Liver (tissue), 3 donors: ENCODE results near the gene STK24.

Source experiments
- FOXA1 ChIP-seq: IDR thresholded peaks from 2 replicates; pipeline ENCODE4 v1.6.1; 2016; ENCODE audit warnings: antibody characterized with exemption
- HNF4A ChIP-seq, 2 donors: conservative IDR thresholded peaks; 2 replicates each; pipeline ENCODE4 v1.6.1; 2016; ENCODE audit warnings: antibody characterized with exemption in 2 of 2, mild to moderate bottlenecking in 2 of 2
- JUND ChIP-seq, 2 donors: IDR thresholded peaks; 2 replicates each; pipeline ENCODE4 v1.6.1; 2016; ENCODE audit warnings: antibody characterized with exemption in 2 of 2
- NR2F2 ChIP-seq: IDR thresholded peaks from 2 replicates; pipeline ENCODE4 v1.6.1; 2016; ENCODE audit warnings: antibody characterized with exemption
- RAD21 ChIP-seq, 2 donors: IDR thresholded peaks; 2 replicates each; pipeline ENCODE4 v1.6.1; 2016; ENCODE audit warnings: antibody characterized with exemption in 2 of 2, mild to moderate bottlenecking in 2 of 2
- SP1 ChIP-seq: IDR thresholded peaks from 2 replicates; pipeline ENCODE4 v1.6.1; 2018; ENCODE audit warnings: antibody characterized with exemption, mild to moderate bottlenecking
- TAF1 ChIP-seq: conservative IDR thresholded peaks from 2 replicates; pipeline ENCODE4 v1.6.1; 2016; ENCODE audit warnings: antibody characterized with exemption, mild to moderate bottlenecking
- YY1 ChIP-seq: IDR thresholded peaks from 2 replicates; pipeline ENCODE4 v1.6.1; 2016; ENCODE audit warnings: antibody characterized with exemption, mild to moderate bottlenecking
- ZBTB33 ChIP-seq: IDR thresholded peaks from 2 replicates; pipeline ENCODE4 v1.6.1; 2016; ENCODE audit warnings: antibody characterized with exemption
- TF ChIP-seq, protein P1 (sequence below): fragments of 150-350 bp; IDR thresholded peaks from 2 replicates; pipeline ENCODE4 v1.5.1; 2017; ENCODE audit warnings: improper control_type of control experiment, low read depth, low read length; ENCODE audit not compliant: missing input control
- TF ChIP-seq, protein P2 (sequence below): IDR thresholded peaks from 2 replicates; pipeline ENCODE4 v1.6.1; 2016; ENCODE audit warnings: antibody characterized with exemption
- TF ChIP-seq, protein P3 (sequence below): IDR thresholded peaks from 2 replicates; pipeline ENCODE4 v1.6.1; 2016; ENCODE audit warnings: antibody characterized with exemption, mild to moderate bottlenecking
- TF ChIP-seq, protein P4 (sequence below): IDR thresholded peaks from 2 replicates; pipeline ENCODE4 v1.6.1; 2016; ENCODE audit warnings: antibody characterized with exemption
- donor health status: healthy.
- donor health status: healthy.

DNA sequence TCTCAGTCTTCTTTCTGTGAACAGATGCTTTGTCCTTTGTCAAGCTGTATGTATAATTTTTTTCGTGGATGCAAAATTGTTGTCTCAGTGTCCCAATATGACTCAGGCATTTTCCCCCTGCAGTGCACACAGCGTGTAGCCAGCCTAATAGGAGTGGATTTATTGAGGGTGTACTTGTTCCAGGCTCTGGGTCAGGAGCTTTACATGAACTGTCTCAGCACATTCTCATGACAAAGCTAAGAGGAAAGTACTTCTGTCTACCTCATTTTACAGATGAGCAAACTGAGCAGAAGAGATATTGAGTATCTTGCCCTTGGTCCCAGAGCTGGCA lies 50.8 kb downstream of the STK24 start:
- TF ChIP-seq RAD21 (IDR thresholded peaks at IDR 0.05), result no peak
- TF ChIP-seq JUND (IDR thresholded peaks at IDR 0.05), result no peak
- TF ChIP-seq, protein P1, sequence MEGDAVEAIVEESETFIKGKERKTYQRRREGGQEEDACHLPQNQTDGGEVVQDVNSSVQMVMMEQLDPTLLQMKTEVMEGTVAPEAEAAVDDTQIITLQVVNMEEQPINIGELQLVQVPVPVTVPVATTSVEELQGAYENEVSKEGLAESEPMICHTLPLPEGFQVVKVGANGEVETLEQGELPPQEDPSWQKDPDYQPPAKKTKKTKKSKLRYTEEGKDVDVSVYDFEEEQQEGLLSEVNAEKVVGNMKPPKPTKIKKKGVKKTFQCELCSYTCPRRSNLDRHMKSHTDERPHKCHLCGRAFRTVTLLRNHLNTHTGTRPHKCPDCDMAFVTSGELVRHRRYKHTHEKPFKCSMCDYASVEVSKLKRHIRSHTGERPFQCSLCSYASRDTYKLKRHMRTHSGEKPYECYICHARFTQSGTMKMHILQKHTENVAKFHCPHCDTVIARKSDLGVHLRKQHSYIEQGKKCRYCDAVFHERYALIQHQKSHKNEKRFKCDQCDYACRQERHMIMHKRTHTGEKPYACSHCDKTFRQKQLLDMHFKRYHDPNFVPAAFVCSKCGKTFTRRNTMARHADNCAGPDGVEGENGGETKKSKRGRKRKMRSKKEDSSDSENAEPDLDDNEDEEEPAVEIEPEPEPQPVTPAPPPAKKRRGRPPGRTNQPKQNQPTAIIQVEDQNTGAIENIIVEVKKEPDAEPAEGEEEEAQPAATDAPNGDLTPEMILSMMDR, result no peak
- TF ChIP-seq YY1, result no peak
- TF ChIP-seq, protein P2, sequence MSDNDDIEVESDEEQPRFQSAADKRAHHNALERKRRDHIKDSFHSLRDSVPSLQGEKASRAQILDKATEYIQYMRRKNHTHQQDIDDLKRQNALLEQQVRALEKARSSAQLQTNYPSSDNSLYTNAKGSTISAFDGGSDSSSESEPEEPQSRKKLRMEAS, result no peak
- no peak for TF ChIP-seq TAF1
- no peak for TF ChIP-seq NR2F2
- TF ChIP-seq, protein P3, sequence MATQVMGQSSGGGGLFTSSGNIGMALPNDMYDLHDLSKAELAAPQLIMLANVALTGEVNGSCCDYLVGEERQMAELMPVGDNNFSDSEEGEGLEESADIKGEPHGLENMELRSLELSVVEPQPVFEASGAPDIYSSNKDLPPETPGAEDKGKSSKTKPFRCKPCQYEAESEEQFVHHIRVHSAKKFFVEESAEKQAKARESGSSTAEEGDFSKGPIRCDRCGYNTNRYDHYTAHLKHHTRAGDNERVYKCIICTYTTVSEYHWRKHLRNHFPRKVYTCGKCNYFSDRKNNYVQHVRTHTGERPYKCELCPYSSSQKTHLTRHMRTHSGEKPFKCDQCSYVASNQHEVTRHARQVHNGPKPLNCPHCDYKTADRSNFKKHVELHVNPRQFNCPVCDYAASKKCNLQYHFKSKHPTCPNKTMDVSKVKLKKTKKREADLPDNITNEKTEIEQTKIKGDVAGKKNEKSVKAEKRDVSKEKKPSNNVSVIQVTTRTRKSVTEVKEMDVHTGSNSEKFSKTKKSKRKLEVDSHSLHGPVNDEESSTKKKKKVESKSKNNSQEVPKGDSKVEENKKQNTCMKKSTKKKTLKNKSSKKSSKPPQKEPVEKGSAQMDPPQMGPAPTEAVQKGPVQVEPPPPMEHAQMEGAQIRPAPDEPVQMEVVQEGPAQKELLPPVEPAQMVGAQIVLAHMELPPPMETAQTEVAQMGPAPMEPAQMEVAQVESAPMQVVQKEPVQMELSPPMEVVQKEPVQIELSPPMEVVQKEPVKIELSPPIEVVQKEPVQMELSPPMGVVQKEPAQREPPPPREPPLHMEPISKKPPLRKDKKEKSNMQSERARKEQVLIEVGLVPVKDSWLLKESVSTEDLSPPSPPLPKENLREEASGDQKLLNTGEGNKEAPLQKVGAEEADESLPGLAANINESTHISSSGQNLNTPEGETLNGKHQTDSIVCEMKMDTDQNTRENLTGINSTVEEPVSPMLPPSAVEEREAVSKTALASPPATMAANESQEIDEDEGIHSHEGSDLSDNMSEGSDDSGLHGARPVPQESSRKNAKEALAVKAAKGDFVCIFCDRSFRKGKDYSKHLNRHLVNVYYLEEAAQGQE, result no peak
- no peak for TF ChIP-seq ZBTB33
- no peak for TF ChIP-seq HNF4A (conservative IDR thresholded peaks at IDR 0.05)
- TF ChIP-seq, protein P4, sequence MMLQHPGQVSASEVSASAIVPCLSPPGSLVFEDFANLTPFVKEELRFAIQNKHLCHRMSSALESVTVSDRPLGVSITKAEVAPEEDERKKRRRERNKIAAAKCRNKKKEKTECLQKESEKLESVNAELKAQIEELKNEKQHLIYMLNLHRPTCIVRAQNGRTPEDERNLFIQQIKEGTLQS, result no peak
- no peak for TF ChIP-seq FOXA1
- TF ChIP-seq SP1, result no peak
